ENCODE data around the gene TMEM50B.

TMEM50B gene

GRCh38 chr21:33478182-33478581 lies 1.6 kb downstream of the TMEM50B start:
- Histone ChIP-seq H3K27me3 (ENCODE audit: insufficient read depth, poor library complexity, severe bottlenecking) (no peaks in the 10 kb centered on the region), H3K4me3 (replicated peaks; ENCODE audit: insufficient read depth, low read length) (peak overlapping the region; percentile 80), H3K27ac (replicated peaks) (peak overlapping the region; percentile 92)
- TF ChIP-seq, protein P1, sequence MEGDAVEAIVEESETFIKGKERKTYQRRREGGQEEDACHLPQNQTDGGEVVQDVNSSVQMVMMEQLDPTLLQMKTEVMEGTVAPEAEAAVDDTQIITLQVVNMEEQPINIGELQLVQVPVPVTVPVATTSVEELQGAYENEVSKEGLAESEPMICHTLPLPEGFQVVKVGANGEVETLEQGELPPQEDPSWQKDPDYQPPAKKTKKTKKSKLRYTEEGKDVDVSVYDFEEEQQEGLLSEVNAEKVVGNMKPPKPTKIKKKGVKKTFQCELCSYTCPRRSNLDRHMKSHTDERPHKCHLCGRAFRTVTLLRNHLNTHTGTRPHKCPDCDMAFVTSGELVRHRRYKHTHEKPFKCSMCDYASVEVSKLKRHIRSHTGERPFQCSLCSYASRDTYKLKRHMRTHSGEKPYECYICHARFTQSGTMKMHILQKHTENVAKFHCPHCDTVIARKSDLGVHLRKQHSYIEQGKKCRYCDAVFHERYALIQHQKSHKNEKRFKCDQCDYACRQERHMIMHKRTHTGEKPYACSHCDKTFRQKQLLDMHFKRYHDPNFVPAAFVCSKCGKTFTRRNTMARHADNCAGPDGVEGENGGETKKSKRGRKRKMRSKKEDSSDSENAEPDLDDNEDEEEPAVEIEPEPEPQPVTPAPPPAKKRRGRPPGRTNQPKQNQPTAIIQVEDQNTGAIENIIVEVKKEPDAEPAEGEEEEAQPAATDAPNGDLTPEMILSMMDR (IDR thresholded peaks at IDR 0.05; ENCODE audit: insufficient read depth, low read length), result no peak
- TF ChIP-seq POLR2AphosphoS5 (IDR thresholded peaks at IDR 0.05; ENCODE audit: low read depth) (no peak), SPI1 (IDR thresholded peaks at IDR 0.05; ENCODE audit: borderline replicate concordance, low read depth) (no peak), GABPA (IDR thresholded peaks at IDR 0.05; ENCODE audit: low read depth) (no peak)
- TF ChIP-seq, protein P2, sequence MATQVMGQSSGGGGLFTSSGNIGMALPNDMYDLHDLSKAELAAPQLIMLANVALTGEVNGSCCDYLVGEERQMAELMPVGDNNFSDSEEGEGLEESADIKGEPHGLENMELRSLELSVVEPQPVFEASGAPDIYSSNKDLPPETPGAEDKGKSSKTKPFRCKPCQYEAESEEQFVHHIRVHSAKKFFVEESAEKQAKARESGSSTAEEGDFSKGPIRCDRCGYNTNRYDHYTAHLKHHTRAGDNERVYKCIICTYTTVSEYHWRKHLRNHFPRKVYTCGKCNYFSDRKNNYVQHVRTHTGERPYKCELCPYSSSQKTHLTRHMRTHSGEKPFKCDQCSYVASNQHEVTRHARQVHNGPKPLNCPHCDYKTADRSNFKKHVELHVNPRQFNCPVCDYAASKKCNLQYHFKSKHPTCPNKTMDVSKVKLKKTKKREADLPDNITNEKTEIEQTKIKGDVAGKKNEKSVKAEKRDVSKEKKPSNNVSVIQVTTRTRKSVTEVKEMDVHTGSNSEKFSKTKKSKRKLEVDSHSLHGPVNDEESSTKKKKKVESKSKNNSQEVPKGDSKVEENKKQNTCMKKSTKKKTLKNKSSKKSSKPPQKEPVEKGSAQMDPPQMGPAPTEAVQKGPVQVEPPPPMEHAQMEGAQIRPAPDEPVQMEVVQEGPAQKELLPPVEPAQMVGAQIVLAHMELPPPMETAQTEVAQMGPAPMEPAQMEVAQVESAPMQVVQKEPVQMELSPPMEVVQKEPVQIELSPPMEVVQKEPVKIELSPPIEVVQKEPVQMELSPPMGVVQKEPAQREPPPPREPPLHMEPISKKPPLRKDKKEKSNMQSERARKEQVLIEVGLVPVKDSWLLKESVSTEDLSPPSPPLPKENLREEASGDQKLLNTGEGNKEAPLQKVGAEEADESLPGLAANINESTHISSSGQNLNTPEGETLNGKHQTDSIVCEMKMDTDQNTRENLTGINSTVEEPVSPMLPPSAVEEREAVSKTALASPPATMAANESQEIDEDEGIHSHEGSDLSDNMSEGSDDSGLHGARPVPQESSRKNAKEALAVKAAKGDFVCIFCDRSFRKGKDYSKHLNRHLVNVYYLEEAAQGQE (IDR thresholded peaks at IDR 0.05; ENCODE audit: insufficient replicate concordance, low read depth), result no peak
- DNase-seq (ENCODE audit: low read depth in 1 of 2, low spot score in 1 of 2), result no peak

- TF ChIP-seq SPI1 (IDR thresholded peaks at IDR 0.05; ENCODE audit: borderline replicate concordance, low read depth) (no peak), GABPA (IDR thresholded peaks at IDR 0.05; ENCODE audit: low read depth) (no peak), POLR2AphosphoS5 (IDR thresholded peaks at IDR 0.05; ENCODE audit: low read depth) (no peak)
- TF ChIP-seq, protein P1 (IDR thresholded peaks at IDR 0.05; ENCODE audit: insufficient read depth, low read length), result no peak
- TF ChIP-seq, protein P2 (IDR thresholded peaks at IDR 0.05; ENCODE audit: insufficient replicate concordance, low read depth), result no peak
- Histone ChIP-seq H3K27me3 (ENCODE audit: insufficient read depth, poor library complexity, severe bottlenecking) (no peaks in the 10 kb centered on the region), H3K4me3 (replicated peaks; ENCODE audit: insufficient read depth, low read length) (no peak overlapping the region), H3K27ac (replicated peaks) (no peak overlapping the region)
- DNase-seq (ENCODE audit: low read depth in 1 of 2, low spot score in 1 of 2), result no peak
These were observed 2.7 kb downstream of the TMEM50B start for GRCh38 chr21:33477066-33477465.

DNA sequence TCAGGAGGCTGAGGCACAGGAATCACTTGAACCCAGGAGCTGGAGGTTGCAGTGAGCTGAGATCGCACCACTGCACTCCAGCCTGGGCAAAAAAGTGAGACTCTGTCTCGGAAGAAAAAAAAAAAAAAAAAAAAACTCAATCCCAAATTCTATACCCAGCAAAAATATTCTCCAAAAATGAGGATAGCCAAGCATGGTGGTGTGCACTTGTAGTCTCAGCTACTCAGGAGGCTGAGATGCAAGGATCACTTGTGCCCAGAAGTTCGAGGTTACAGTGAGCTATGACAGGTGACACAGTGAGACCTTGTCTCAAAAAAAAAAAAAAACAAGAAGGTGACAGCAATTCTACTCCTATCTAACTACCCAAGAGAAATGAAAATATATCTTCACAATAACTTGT lies 6.4 kb downstream of the TMEM50B start:
- Histone ChIP-seq H3K27me3 (ENCODE audit: insufficient read depth, poor library complexity, severe bottlenecking) (no peaks in the 10 kb centered on the region), H3K27ac (replicated peaks) (no peak overlapping the region), H3K4me3 (replicated peaks; ENCODE audit: insufficient read depth, low read length) (no peak overlapping the region)
- TF ChIP-seq GABPA (IDR thresholded peaks at IDR 0.05; ENCODE audit: low read depth) (no peak), POLR2AphosphoS5 (IDR thresholded peaks at IDR 0.05; ENCODE audit: low read depth) (no peak), SPI1 (IDR thresholded peaks at IDR 0.05; ENCODE audit: borderline replicate concordance, low read depth) (no peak)
- TF ChIP-seq, protein P2 (IDR thresholded peaks at IDR 0.05; ENCODE audit: insufficient replicate concordance, low read depth), result no peak
- TF ChIP-seq, protein P1 (IDR thresholded peaks at IDR 0.05; ENCODE audit: insufficient read depth, low read length), result no peak
- no peak for DNase-seq (ENCODE audit: low read depth in 1 of 2, low spot score in 1 of 2)
